ENCODE measurements around the gene FOXRED1.

GRCh38 chr11:126277780-126278179, 8.8 kb downstream of the FOXRED1 start:
- TF ChIP-seq CTCF (optimal IDR thresholded peaks at IDR 0.05 in 1 of 3, IDR thresholded peaks at IDR 0.05 in 1 of 3, conservative IDR thresholded peaks at IDR 0.05 in 1 of 3; ENCODE audit: extremely low read depth in 1 of 3, insufficient read depth in 2 of 3, low read length in 3 of 3) (no peak), EZH2 (IDR thresholded peaks at IDR 0.05; ENCODE audit: low read length) (no peak)

Data from keratinocyte (primary cell).